HG02759 (cell line): Measurements from ENCODE around the gene CCL24.
"Not testable (repeated sequence)": the region's sequence is repeated elsewhere in the genome, so short reads cannot be mapped to it uniquely, and the experiment has no call there.

Experiments used
- ATAC-seq: cut with Tn5 transposase; IDR thresholded peaks from one replicate; pipeline ENCODE4 v1.9.1; 2021; ENCODE audit warnings: mild to moderate bottlenecking, moderate library complexity; ENCODE audit not compliant: unreplicated experiment

CCL24 gene

GRCh38 chr7:75813781-75814236, at the start of gene CCL24:
Gene CCL24 (minus strand): TSS chr7:75813806. CDS start chr7:75813715, 91 bp downstream.
- ATAC-seq: no peak

GRCh38 chr7:75861636-75862035, 48.0 kb upstream of the CCL24 start:
- ATAC-seq: no peak

GRCh38 chr7:75858410-75858809, 44.8 kb upstream of the CCL24 start:
- ATAC-seq: no peak

- no peak for ATAC-seq
Measured at GRCh38 chr7:75856536-75856935, 42.9 kb upstream of the CCL24 start.

- not testable (repeated sequence) for ATAC-seq
Measured at GRCh38 chr7:75854813-75855345, 41.3 kb upstream of the CCL24 start.

- no peak for ATAC-seq
Measured at GRCh38 chr7:75854233-75854632, 40.6 kb upstream of the CCL24 start.

- no peak for ATAC-seq
Measured at GRCh38 chr7:75850235-75850634, 36.6 kb upstream of the CCL24 start.

GRCh38 chr7:75849573-75849972, 36.0 kb upstream of the CCL24 start:
- ATAC-seq: no peak

- ATAC-seq: no peak
Measured at GRCh38 chr7:75847707-75848106, 34.1 kb upstream of the CCL24 start.

- ATAC-seq: not testable (repeated sequence)
Measured at GRCh38 chr7:75845132-75845531, 31.5 kb upstream of the CCL24 start.

- ATAC-seq: no peak
Measured at GRCh38 chr7:75844158-75844557, 30.6 kb upstream of the CCL24 start.

- ATAC-seq: no peak
Measured at GRCh38 chr7:75843613-75844116, 30.1 kb upstream of the CCL24 start.

- ATAC-seq: peak; percentile 84
Measured at GRCh38 chr7:75842836-75843446, 29.3 kb upstream of the CCL24 start.

GRCh38 chr7:75840029-75840428, 26.4 kb upstream of the CCL24 start:
- no peak for ATAC-seq

GRCh38 chr7:75838281-75838930, 24.8 kb upstream of the CCL24 start:
- not testable (repeated sequence) for ATAC-seq

GRCh38 chr7:75836798-75837197, 23.2 kb upstream of the CCL24 start:
- no peak for ATAC-seq

- ATAC-seq: no peak
Measured at GRCh38 chr7:75835688-75836285, 22.2 kb upstream of the CCL24 start.

- ATAC-seq: not testable (repeated sequence)
Measured at GRCh38 chr7:75833662-75834061, 20.1 kb upstream of the CCL24 start.

- no peak for ATAC-seq
Measured at GRCh38 chr7:75830978-75831377, 17.4 kb upstream of the CCL24 start.

GRCh38 chr7:75829656-75830055, 16.1 kb upstream of the CCL24 start:
- not testable (repeated sequence) for ATAC-seq

- ATAC-seq: no peak
Measured at GRCh38 chr7:75823198-75823910, 9.7 kb upstream of the CCL24 start.
